ENCODE measurements around the gene XPA. TPM values are rescaled to one million over a fixed set of nuclear protein-coding genes. Genes with fewer than 3 reads are reported as not detected.

Gene XPA
- total and polyA plus RNA-seq, 4 experiments from 2014 or later = 24.0 to 36.2 (median 28.9) TPM

- no peaks in the 10 kb centered on the region for H3K9me3 ChIP-seq (ENCODE audit: control insufficient read depth in 1 of 2, low read length in 2 of 2)
- peaks cover 38% of the 10 kb centered on the region for H3K4me1 ChIP-seq (ENCODE audit: insufficient read depth, low read length)
- CTCF ChIA-PET (ENCODE audit: partially characterized antibody) = interaction anchor here (0.6 to 1.7 kb wide), 4 partner anchors 24 to 569 kb away, joined by 4 to 6 read pairs (median 4); no protein-coding TSS in a partner anchor
- no peak overlapping the region for H3K4me3 Mint-ChIP-seq
- no peaks in the 10 kb centered on the region for H3K9me3 Mint-ChIP-seq
- H3K4me3 ChIP-seq (ENCODE audit: low read length in 2 of 2) = no peak overlapping the region
- intact Hi-C loops (cut with micrococcal nuclease) = no loop called here
- H3K27me3 ChIP-seq (ENCODE audit: insufficient read depth, low read length) = no peaks in the 10 kb centered on the region
- peaks cover 24% of the 10 kb centered on the region for H3K36me3 ChIP-seq (ENCODE audit: insufficient read depth, low read length)
- H3K36me3 Mint-ChIP-seq = peaks cover 19 to 47% of the 10 kb centered on the region in 2 donors
- H3K27ac Mint-ChIP-seq = peak overlapping the region in 3 of 7 donors; percentile 10 to 62 (median 51)
- H3K27me3 Mint-ChIP-seq = no peaks in the 10 kb centered on the region
- H3K27ac ChIP-seq (ENCODE audit: low read depth, low read length) = no peak overlapping the region
- DNase-seq = no peak
- POLR2A ChIA-PET (ENCODE audit: partially characterized antibody) = no interaction called here
- peaks cover 39 to 57% (median 49%) of the 10 kb centered on the region in 4 donors for H3K4me1 Mint-ChIP-seq
Measured at GRCh38 chr9:97640325-97640724, 56.8 kb downstream of the XPA start.

GRCh38 chr9:97638666-97639065, 58.5 kb downstream of the XPA start:
- intact Hi-C loops (cut with micrococcal nuclease) = no loop called here

GRCh38 chr9:97636903-97637302, 60.2 kb downstream of the XPA start:
- POLR2A ChIA-PET (ENCODE audit: partially characterized antibody) = interaction anchor here (1.1 kb wide), 1 partner anchor 60 kb away, joined by 6 read pairs; the partner anchor contains the start of gene XPA
- peak overlapping the region in 5 of 7 donors; percentile 16 to 79 (median 48) for H3K27ac Mint-ChIP-seq
- H3K4me3 Mint-ChIP-seq = peak overlapping the region in 5 of 8 donors; percentile 47 to 79 (median 69)
- H3K27me3 ChIP-seq (ENCODE audit: insufficient read depth, low read length) = no peaks in the 10 kb centered on the region
- H3K36me3 ChIP-seq (ENCODE audit: insufficient read depth, low read length) = peaks cover 4% of the 10 kb centered on the region
- no peak overlapping the region for H3K27ac ChIP-seq (ENCODE audit: low read depth, low read length)
- CTCF ChIA-PET (ENCODE audit: partially characterized antibody) = interaction anchor here (1.7 kb wide), 1 partner anchor 21 kb away, joined by 4 read pairs; no protein-coding TSS in a partner anchor
- peaks cover 61% of the 10 kb centered on the region for H3K4me1 ChIP-seq (ENCODE audit: insufficient read depth, low read length)
- no peaks in the 10 kb centered on the region for H3K9me3 Mint-ChIP-seq
- intact Hi-C loops (cut with micrococcal nuclease) = no loop called here
- H3K4me3 ChIP-seq (ENCODE audit: low read length in 2 of 2) = no peak overlapping the region
- no peaks in the 10 kb centered on the region for H3K27me3 Mint-ChIP-seq
- no peaks in the 10 kb centered on the region for H3K9me3 ChIP-seq (ENCODE audit: control insufficient read depth in 1 of 2, low read length in 2 of 2)
- H3K36me3 Mint-ChIP-seq = peaks cover 7 to 27% of the 10 kb centered on the region in 2 donors
- H3K4me1 Mint-ChIP-seq = peaks cover 43 to 82% (median 62%) of the 10 kb centered on the region in 4 donors
- DNase-seq = no peak

More at GRCh38 chr9:97638666-97639065, 58.5 kb downstream of the XPA start:
- H3K4me3 ChIP-seq (ENCODE audit: low read length in 2 of 2) = no peak overlapping the region
- Mint-ChIP-seq H3K9me3 (no peaks in the 10 kb centered on the region), H3K4me3 (peak overlapping the region in 2 of 8 donors; percentile 29 to 39), H3K27ac (peak overlapping the region in 2 of 7 donors; percentile 39 to 49), H3K36me3 (peaks cover 13 to 37% of the 10 kb centered on the region in 2 donors), H3K4me1 (peaks cover 47 to 68% (median 57%) of the 10 kb centered on the region in 4 donors), H3K27me3 (no peaks in the 10 kb centered on the region)
- no peak for DNase-seq
- H3K27me3 ChIP-seq (ENCODE audit: insufficient read depth, low read length) = no peaks in the 10 kb centered on the region
- POLR2A ChIA-PET (ENCODE audit: partially characterized antibody) = no interaction called here
- no peaks in the 10 kb centered on the region for H3K9me3 ChIP-seq (ENCODE audit: control insufficient read depth in 1 of 2, low read length in 2 of 2)
- peaks cover 51% of the 10 kb centered on the region for H3K4me1 ChIP-seq (ENCODE audit: insufficient read depth, low read length)
- CTCF ChIA-PET (ENCODE audit: partially characterized antibody) = no interaction called here
- peaks cover 19% of the 10 kb centered on the region for H3K36me3 ChIP-seq (ENCODE audit: insufficient read depth, low read length)
- H3K27ac ChIP-seq (ENCODE audit: low read depth, low read length) = no peak overlapping the region

- intact Hi-C loops (cut with micrococcal nuclease) = no loop called here
- peak overlapping the region; percentile 96 to 100 (median 98) for H3K4me3 Mint-ChIP-seq
- no peaks in the 10 kb centered on the region for H3K36me3 ChIP-seq (ENCODE audit: insufficient read depth, low read length)
- H3K27me3 ChIP-seq (ENCODE audit: insufficient read depth, low read length) = no peaks in the 10 kb centered on the region
- no peaks in the 10 kb centered on the region for H3K9me3 ChIP-seq (ENCODE audit: control insufficient read depth in 1 of 2, low read length in 2 of 2)
- no peak overlapping the region for H3K4me3 ChIP-seq (ENCODE audit: low read length in 2 of 2)
- no peaks in the 10 kb centered on the region for H3K27me3 Mint-ChIP-seq
- H3K27ac Mint-ChIP-seq = peak overlapping the region; percentile 74 to 100 (median 99)
- no peak for DNase-seq
- H3K27ac ChIP-seq (ENCODE audit: low read depth, low read length) = peak overlapping the region; percentile 92
- ChIA-PET POLR2A (ENCODE audit: partially characterized antibody) (interaction anchor here (1.1 kb wide), 1 partner anchor 62 kb away, joined by 7 read pairs; the partner anchor contains the start of gene XPA), CTCF (ENCODE audit: partially characterized antibody) (no interaction called here)
- no peaks in the 10 kb centered on the region for H3K9me3 Mint-ChIP-seq
- H3K4me1 Mint-ChIP-seq = peaks cover 42 to 79% (median 60%) of the 10 kb centered on the region in 4 donors
- H3K36me3 Mint-ChIP-seq = peaks cover 0 to 18% of the 10 kb centered on the region in 2 donors
- peaks cover 66% of the 10 kb centered on the region for H3K4me1 ChIP-seq (ENCODE audit: insufficient read depth, low read length)
Measured at GRCh38 chr9:97635026-97635425, 62.1 kb downstream of the XPA start.

- Histone ChIP-seq H3K9me3 (ENCODE audit: control insufficient read depth in 1 of 2, low read length in 2 of 2) (no peaks in the 10 kb centered on the region), H3K4me1 (ENCODE audit: insufficient read depth, low read length) (peaks cover 60% of the 10 kb centered on the region), H3K27me3 (ENCODE audit: insufficient read depth, low read length) (no peaks in the 10 kb centered on the region), H3K27ac (ENCODE audit: low read depth, low read length) (peak overlapping the region; percentile 92), H3K36me3 (ENCODE audit: insufficient read depth, low read length) (no peaks in the 10 kb centered on the region), H3K4me3 (ENCODE audit: low read length in 2 of 2) (peak overlapping the region; percentile 73 to 87)
- Mint-ChIP-seq H3K9me3 (no peaks in the 10 kb centered on the region), H3K4me3 (peak overlapping the region; percentile 96 to 100 (median 98)), H3K27me3 (no peaks in the 10 kb centered on the region), H3K4me1 (peaks cover 42 to 73% (median 55%) of the 10 kb centered on the region in 4 donors), H3K27ac (peak overlapping the region; percentile 96 to 100 (median 100)), H3K36me3 (peaks cover 0 to 17% of the 10 kb centered on the region in 2 donors)
- CTCF ChIA-PET (ENCODE audit: partially characterized antibody) = interaction anchor here (1.0 to 2.4 kb wide), 6 partner anchors 18 to 777 kb away, joined by 3 to 18 read pairs (median 6); no protein-coding TSS in a partner anchor
- intact Hi-C loops (cut with micrococcal nuclease) = loop anchor here (1.0 to 5.0 kb wide), 8 partner anchors 63 to 1215 kb away; partner anchors contain the start of genes ANP32B, TRMO, XPA and ZNF367
- POLR2A ChIA-PET (ENCODE audit: partially characterized antibody) = interaction anchor here (0.6 to 2.8 kb wide), 19 partner anchors 9 to 1758 kb away, joined by 3 to 49 read pairs (median 6); partner anchors contain the start of genes ANP32B, HABP4, TBC1D2 and TDRD7
- peak in 4 of 5 donors; percentile 26 to 41 (median 34) for DNase-seq
Measured at GRCh38 chr9:97633859-97634490, 63.2 kb downstream of the XPA start.

GRCh38 chr9:97632985-97633858, 63.9 kb downstream of the XPA start, which contains the start of the genes NCBP1 and TSTD2:
Gene NCBP1, plus strand, starts transcription at chr9:97633821. Its CDS starts 61 bp downstream, at chr9:97633882.
Gene TSTD2, minus strand, starts transcription at chr9:97633368. Its CDS starts 5,806 bp downstream, at chr9:97627562.
- POLR2A ChIA-PET (ENCODE audit: partially characterized antibody) = interaction anchor here (0.6 to 2.8 kb wide), 24 partner anchors 10 to 1757 kb away, joined by 3 to 49 read pairs (median 4); partner anchors contain the start of genes ANP32B, HABP4, PRXL2C and TBC1D2
- H3K9me3 Mint-ChIP-seq = no peaks in the 10 kb centered on the region
- peaks cover 52% of the 10 kb centered on the region for H3K4me1 ChIP-seq (ENCODE audit: insufficient read depth, low read length)
- intact Hi-C loops (cut with micrococcal nuclease) = loop anchor here (1.0 to 5.0 kb wide), 8 partner anchors 64 to 1214 kb away; partner anchors contain the start of genes ANP32B, TRMO, XPA and ZNF367
- DNase-seq = peak; percentile 96 to 97 (median 97)
- H3K27ac Mint-ChIP-seq = peak within 1 kb of the TSS; percentile 96 to 100 (median 100)
- H3K36me3 ChIP-seq (ENCODE audit: insufficient read depth, low read length) = no peaks in the 10 kb centered on the region
- peak within 1 kb of the TSS; percentile 96 to 100 (median 98) for H3K4me3 Mint-ChIP-seq
- peak within 1 kb of the TSS; percentile 80 to 87 for H3K4me3 ChIP-seq (ENCODE audit: low read length in 2 of 2)
- no peaks in the 10 kb centered on the region for H3K27me3 Mint-ChIP-seq
- H3K27me3 ChIP-seq (ENCODE audit: insufficient read depth, low read length) = no peaks in the 10 kb centered on the region
- H3K27ac ChIP-seq (ENCODE audit: low read depth, low read length) = peak within 1 kb of the TSS; percentile 92
- H3K9me3 ChIP-seq (ENCODE audit: control insufficient read depth in 1 of 2, low read length in 2 of 2) = no peaks in the 10 kb centered on the region
- CTCF ChIA-PET (ENCODE audit: partially characterized antibody) = interaction anchor here (1.0 to 2.4 kb wide), 6 partner anchors 17 to 777 kb away, joined by 3 to 18 read pairs (median 6); no protein-coding TSS in a partner anchor
- peaks cover 37 to 65% (median 51%) of the 10 kb centered on the region in 4 donors for H3K4me1 Mint-ChIP-seq
- H3K36me3 Mint-ChIP-seq = peaks cover 0 to 15% of the 10 kb centered on the region in 2 donors

Measured in CD4-positive, alpha-beta memory T cell (primary cell).